GM12878 (cell line): ENCODE results near the gene NPIPB6. TPM values are rescaled to one million over a fixed set of nuclear protein-coding genes. Genes with fewer than 3 reads are reported as not detected.

ENCODE experiments used
- ATAC-seq: fragments of 200-7000 bp; cut with Tn5 transposase; 3 replicates; pipeline ENCODE4 v1.9.1; 2020; ENCODE audit warnings: mild to moderate bottlenecking, moderate library complexity
- BruUV-seq: library from RNA; stranded (reverse); fragments of 400-500 nt; replicated peaks from 2 replicates; lab custom pipeline; 2021; lab: Mats Ljungman, UMichigan
- CTCF ChIA-PET: fragments of 300-600 bp; sonication (Branson Sonifier 250); formaldehyde crosslinking; extraction: SDS; loops from one replicate; lab custom pipeline; 2021; ENCODE audit warnings: inconsistent platforms; lab: Yijun Ruan, JAX
- POLR2A ChIA-PET: fragments of 350-600 bp; formaldehyde crosslinking; extraction: SDS; loops from one replicate; lab custom pipeline; 2021; ENCODE audit warnings: inconsistent platforms; lab: Charles Lee
- RAD21 ChIA-PET: fragments of 300-600 bp; sonication (Branson Sonifier 250); formaldehyde crosslinking; loops from one replicate; lab custom pipeline; 2023; ENCODE audit warnings: antibody characterized with exemption; ENCODE audit not compliant: unreplicated experiment; lab: Charles Lee
- SMC1A ChIA-PET: fragments of 300-600 bp; sonication (Branson Sonifier 250); formaldehyde crosslinking; loops from one replicate; lab custom pipeline; 2023; ENCODE audit not compliant: unreplicated experiment, uncharacterized antibody; lab: Charles Lee
- DNase-seq: peaks from one replicate; pipeline ENCODE4 v3.0.0-alpha.2; 2011; ENCODE audit warnings: low read depth, low spot score
- FAIRE-seq: peaks from 3 replicates; lab custom pipeline; 2011; peaks lifted over from hg19 to GRCh38; lab: Jason Lieb, UNC
- H2AFZ ChIP-seq: 2 replicates; pipeline ENCODE4 v1.6.0; 2011; ENCODE audit warnings: low read depth, low read length, control low read depth; ENCODE audit not compliant: control insufficient read depth
- H3K27ac ChIP-seq: 2 replicates; pipeline ENCODE4 v1.5.1; 2011; ENCODE audit warnings: control low read depth; ENCODE audit not compliant: control insufficient read depth, insufficient read depth
- H3K27me3 ChIP-seq, 2 experiments: replicated peaks in 1 of 2; 2 replicates each; pipeline versions ENCODE4 v1.6.0 to v1.6.1; 2011; ENCODE audit warnings: low read length in 1 of 2; ENCODE audit not compliant: control insufficient read depth in 2 of 2, insufficient read depth in 2 of 2
- H3K36me3 ChIP-seq, 2 experiments: 2 replicates each; pipeline ENCODE4 v1.5.1; 2011; ENCODE audit warnings: low read length in 1 of 2; ENCODE audit not compliant: control insufficient read depth in 2 of 2, insufficient read depth in 2 of 2
- H3K4me1 ChIP-seq: 2 replicates; pipeline ENCODE4 v1.6.1; 2011; ENCODE audit warnings: mild to moderate bottlenecking, low read length, moderate library complexity, mixed read lengths; ENCODE audit not compliant: control insufficient read depth, insufficient read depth
- H3K4me2 ChIP-seq: 2 replicates; pipeline ENCODE4 v1.6.0; 2011; ENCODE audit warnings: control low read depth; ENCODE audit not compliant: control insufficient read depth, insufficient read depth
- H3K4me3 ChIP-seq: fragments of 200-600 bp; sonication (generic); 2 replicates; pipeline ENCODE4 v1.5.1; 2016
- H3K79me2 ChIP-seq: 2 replicates; pipeline ENCODE4 v1.6.0; 2011; ENCODE audit warnings: low read length; ENCODE audit not compliant: control insufficient read depth, insufficient read depth
- H3K9ac ChIP-seq: 2 replicates; pipeline ENCODE4 v1.8.0; 2011; ENCODE audit warnings: low read length, control low read depth, mixed read lengths; ENCODE audit not compliant: control insufficient read depth, insufficient read depth
- H3K9me3 ChIP-seq: replicated peaks from 3 replicates; pipeline ENCODE4 v1.5.1; 2011; ENCODE audit warnings: mild to moderate bottlenecking, low read length; ENCODE audit not compliant: control insufficient read depth, insufficient read depth
- H4K20me1 ChIP-seq: 2 replicates; pipeline ENCODE4 v1.6.0; 2011; ENCODE audit not compliant: control insufficient read depth, insufficient read depth
- CBX3 ChIP-seq: fragments of 200-600 bp; sonication (generic); IDR thresholded peaks from 2 replicates; pipeline ENCODE4 v1.6.1; 2016; ENCODE audit warnings: low read depth, borderline replicate concordance
- CREB1 ChIP-seq: IDR thresholded peaks from 2 replicates; pipeline ENCODE4 v1.6.1; 2012; ENCODE audit warnings: low read depth, mild to moderate bottlenecking, inconsistent platforms
- CREM ChIP-seq: IDR thresholded peaks from 2 replicates; pipeline ENCODE4 v1.6.1; 2014; ENCODE audit warnings: antibody characterized with exemption, low read depth
- FOXM1 ChIP-seq: IDR thresholded peaks from 2 replicates; pipeline ENCODE4 v1.6.1; 2012; ENCODE audit warnings: low read depth, mild to moderate bottlenecking, inconsistent platforms, low read length, moderate library complexity
- MEF2A ChIP-seq: IDR thresholded peaks from 2 replicates; pipeline ENCODE4 v1.6.1; 2011; ENCODE audit warnings: low read depth, mild to moderate bottlenecking, low read length, moderate library complexity; ENCODE audit not compliant: insufficient read depth
- NFIC ChIP-seq: IDR thresholded peaks from 2 replicates; pipeline ENCODE4 v1.6.1; 2012; ENCODE audit warnings: low read depth, mild to moderate bottlenecking, inconsistent platforms, low read length, moderate library complexity
- NFYB ChIP-seq: IDR thresholded peaks from 2 replicates; pipeline ENCODE4 v1.6.1; 2011; ENCODE audit warnings: low read depth, mild to moderate bottlenecking, low read length, improper control_type of control experiment, moderate library complexity; ENCODE audit not compliant: insufficient read depth
- RB1 ChIP-seq: fragments of 450-650 bp; formaldehyde crosslinking; IDR thresholded peaks from 2 replicates; pipeline ENCODE4 v1.6.1; 2017; ENCODE audit warnings: mild to moderate bottlenecking, borderline replicate concordance
- RBBP5 ChIP-seq: fragments of 200-600 bp; sonication (generic); conservative IDR thresholded peaks from 2 replicates; pipeline ENCODE4 v1.6.1; 2016
- SMARCA5 ChIP-seq: fragments of 450-650 bp; IDR thresholded peaks from 2 replicates; pipeline ENCODE4 v1.6.1; 2017; ENCODE audit warnings: mild to moderate bottlenecking
- STAT1 ChIP-seq: fragments of 450-650 bp; conservative IDR thresholded peaks from 2 replicates; pipeline ENCODE4 v1.6.1; 2014; ENCODE audit warnings: antibody characterized with exemption, mild to moderate bottlenecking
- in situ Hi-C: fragments of 300-500 bp; cut with MboI; formaldehyde crosslinking; loops from 9 replicates; pipeline ENCODE4 v1.14.3; 2018; ENCODE audit warnings: mixed read lengths
- intact Hi-C: fragments of 100-400 bp; cut with micrococcal nuclease; formaldehyde crosslinking; loops from one replicate; pipeline ENCODE4 v1.14.2; 2022; ENCODE audit not compliant: unreplicated experiment
- polyA plus RNA-seq, 11 experiments: library from polyadenylated mRNA; depleted of rRNA in 4 of 11; unstranded in 6 of 11; stranded (reverse) in 5 of 11; fragments of >200 nt; fragmentation: Nextera tagmentation in 4 of 11; fragmentation: Illumina TruSeq in 1 of 11; extraction: Ambion mirVana in 4 of 11; extraction: Trizol in 1 of 11; gene quantifications; 1 replicate in 1 of 11; 2 replicates in 10 of 11; pipeline versions ENCODE4 v1.2.1 to v1.2.3, GENCODE V29; 2011 to 2016; ENCODE audit warnings: inconsistent platforms in 2 of 11, missing spikeins in 2 of 11, low read depth in 1 of 11
- total RNA-seq, 4 experiments: library from RNA; depleted of rRNA in 3 of 4; stranded (reverse); fragments of >200 nt in 3 of 4; fragmentation: Illumina TruSeq in 1 of 4; extraction: Trizol in 1 of 4; gene quantifications; 2 replicates each; pipeline versions ENCODE4 v1.2.1 to v1.2.3, GENCODE V29; 2013 to 2021
- TF ChIP-seq, protein P1 (sequence below): fragments of 450-650 bp; IDR thresholded peaks from 2 replicates; pipeline ENCODE4 v1.6.1; 2017; ENCODE audit warnings: mild to moderate bottlenecking
- TF ChIP-seq, protein P2 (sequence below): fragments of 450-650 bp; IDR thresholded peaks from 2 replicates; pipeline ENCODE4 v1.6.1; 2016; ENCODE audit warnings: mild to moderate bottlenecking, moderate library complexity, borderline replicate concordance
- TF ChIP-seq, protein P3 (sequence below): IDR thresholded peaks from 2 replicates; pipeline ENCODE4 v1.6.1; 2011; ENCODE audit warnings: borderline replicate concordance, low read depth, mild to moderate bottlenecking, moderate library complexity, low read length; ENCODE audit not compliant: insufficient read depth, poor library complexity, severe bottlenecking

The NPIPB6 gene
- total and polyA plus RNA-seq, 10 of the 15 experiments (the other 5 are each of a cell fraction or from before 2014, with no cell fraction given), result 0.24 to 0.76 (median 0.44) TPM; not detected in 5

DNA sequence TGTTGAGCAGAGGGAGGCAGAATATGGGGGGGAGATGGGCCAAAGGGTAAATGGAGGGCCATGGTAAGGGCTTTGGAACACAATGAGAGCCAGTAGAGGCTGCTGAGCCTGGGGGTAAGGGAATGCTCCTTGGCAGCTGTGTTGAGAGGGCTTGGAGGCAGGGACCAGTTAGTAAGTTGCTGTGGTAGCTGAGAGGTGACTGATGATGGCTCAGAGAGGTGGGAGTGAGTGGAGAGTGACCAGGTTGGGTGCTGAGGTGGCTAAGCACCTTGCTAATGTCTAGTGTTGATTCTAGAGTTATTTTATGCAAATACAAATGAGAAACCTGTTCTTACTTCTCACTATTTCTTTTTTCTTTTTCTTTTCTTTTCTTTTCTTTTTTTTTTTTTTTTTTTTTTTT is 60.2 kb downstream of the NPIPB6 start:
- no peak for DNase-seq
- H3K36me3 ChIP-seq, result no peaks in the 10 kb centered on the region
- no peak overlapping the region for H3K9ac ChIP-seq
- no peak overlapping the region for H3K27ac ChIP-seq
- H3K4me2 ChIP-seq, result no peak overlapping the region
- ChIA-PET POLR2A (no interaction called here), SMC1A (no interaction called here)
- no peaks in the 10 kb centered on the region for H3K79me2 ChIP-seq
- TF ChIP-seq NFIC, result no peak
- TF ChIP-seq SMARCA5, result no peak
- TF ChIP-seq NFYB, result no peak
- no peak for TF ChIP-seq CREM
- TF ChIP-seq, protein P1, sequence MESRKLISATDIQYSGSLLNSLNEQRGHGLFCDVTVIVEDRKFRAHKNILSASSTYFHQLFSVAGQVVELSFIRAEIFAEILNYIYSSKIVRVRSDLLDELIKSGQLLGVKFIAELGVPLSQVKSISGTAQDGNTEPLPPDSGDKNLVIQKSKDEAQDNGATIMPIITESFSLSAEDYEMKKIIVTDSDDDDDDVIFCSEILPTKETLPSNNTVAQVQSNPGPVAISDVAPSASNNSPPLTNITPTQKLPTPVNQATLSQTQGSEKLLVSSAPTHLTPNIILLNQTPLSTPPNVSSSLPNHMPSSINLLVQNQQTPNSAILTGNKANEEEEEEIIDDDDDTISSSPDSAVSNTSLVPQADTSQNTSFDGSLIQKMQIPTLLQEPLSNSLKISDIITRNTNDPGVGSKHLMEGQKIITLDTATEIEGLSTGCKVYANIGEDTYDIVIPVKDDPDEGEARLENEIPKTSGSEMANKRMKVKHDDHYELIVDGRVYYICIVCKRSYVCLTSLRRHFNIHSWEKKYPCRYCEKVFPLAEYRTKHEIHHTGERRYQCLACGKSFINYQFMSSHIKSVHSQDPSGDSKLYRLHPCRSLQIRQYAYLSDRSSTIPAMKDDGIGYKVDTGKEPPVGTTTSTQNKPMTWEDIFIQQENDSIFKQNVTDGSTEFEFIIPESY, result no peak
- TF ChIP-seq, protein P2, sequence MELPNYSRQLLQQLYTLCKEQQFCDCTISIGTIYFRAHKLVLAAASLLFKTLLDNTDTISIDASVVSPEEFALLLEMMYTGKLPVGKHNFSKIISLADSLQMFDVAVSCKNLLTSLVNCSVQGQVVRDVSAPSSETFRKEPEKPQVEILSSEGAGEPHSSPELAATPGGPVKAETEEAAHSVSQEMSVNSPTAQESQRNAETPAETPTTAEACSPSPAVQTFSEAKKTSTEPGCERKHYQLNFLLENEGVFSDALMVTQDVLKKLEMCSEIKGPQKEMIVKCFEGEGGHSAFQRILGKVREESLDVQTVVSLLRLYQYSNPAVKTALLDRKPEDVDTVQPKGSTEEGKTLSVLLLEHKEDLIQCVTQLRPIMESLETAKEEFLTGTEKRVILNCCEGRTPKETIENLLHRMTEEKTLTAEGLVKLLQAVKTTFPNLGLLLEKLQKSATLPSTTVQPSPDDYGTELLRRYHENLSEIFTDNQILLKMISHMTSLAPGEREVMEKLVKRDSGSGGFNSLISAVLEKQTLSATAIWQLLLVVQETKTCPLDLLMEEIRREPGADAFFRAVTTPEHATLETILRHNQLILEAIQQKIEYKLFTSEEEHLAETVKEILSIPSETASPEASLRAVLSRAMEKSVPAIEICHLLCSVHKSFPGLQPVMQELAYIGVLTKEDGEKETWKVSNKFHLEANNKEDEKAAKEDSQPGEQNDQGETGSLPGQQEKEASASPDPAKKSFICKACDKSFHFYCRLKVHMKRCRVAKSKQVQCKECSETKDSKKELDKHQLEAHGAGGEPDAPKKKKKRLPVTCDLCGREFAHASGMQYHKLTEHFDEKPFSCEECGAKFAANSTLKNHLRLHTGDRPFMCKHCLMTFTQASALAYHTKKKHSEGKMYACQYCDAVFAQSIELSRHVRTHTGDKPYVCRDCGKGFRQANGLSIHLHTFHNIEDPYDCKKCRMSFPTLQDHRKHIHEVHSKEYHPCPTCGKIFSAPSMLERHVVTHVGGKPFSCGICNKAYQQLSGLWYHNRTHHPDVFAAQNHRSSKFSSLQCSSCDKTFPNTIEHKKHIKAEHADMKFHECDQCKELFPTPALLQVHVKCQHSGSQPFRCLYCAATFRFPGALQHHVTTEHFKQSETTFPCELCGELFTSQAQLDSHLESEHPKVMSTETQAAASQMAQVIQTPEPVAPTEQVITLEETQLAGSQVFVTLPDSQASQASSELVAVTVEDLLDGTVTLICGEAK, result no peak
- no peak for TF ChIP-seq MEF2A
- TF ChIP-seq STAT1, result no peak
- no peak for TF ChIP-seq FOXM1
- TF ChIP-seq CREB1, result no peak
- TF ChIP-seq RBBP5, result no peak
- TF ChIP-seq CBX3, result no peak
- TF ChIP-seq, protein P3, sequence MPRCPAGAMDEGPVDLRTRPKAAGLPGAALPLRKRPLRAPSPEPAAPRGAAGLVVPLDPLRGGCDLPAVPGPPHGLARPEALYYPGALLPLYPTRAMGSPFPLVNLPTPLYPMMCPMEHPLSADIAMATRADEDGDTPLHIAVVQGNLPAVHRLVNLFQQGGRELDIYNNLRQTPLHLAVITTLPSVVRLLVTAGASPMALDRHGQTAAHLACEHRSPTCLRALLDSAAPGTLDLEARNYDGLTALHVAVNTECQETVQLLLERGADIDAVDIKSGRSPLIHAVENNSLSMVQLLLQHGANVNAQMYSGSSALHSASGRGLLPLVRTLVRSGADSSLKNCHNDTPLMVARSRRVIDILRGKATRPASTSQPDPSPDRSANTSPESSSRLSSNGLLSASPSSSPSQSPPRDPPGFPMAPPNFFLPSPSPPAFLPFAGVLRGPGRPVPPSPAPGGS, result no peak
- TF ChIP-seq RB1, result no peak
- TF ChIP-seq, all 136 proteins: peak for 0
- no peaks in the 10 kb centered on the region for H4K20me1 ChIP-seq
- ATAC-seq, result no peak
- ChIA-PET CTCF (interaction anchor here (0.7 kb wide), 1 partner anchor 26 kb away, joined by 3 read pairs; no protein-coding TSS in a partner anchor), RAD21 (no interaction called here)
- no peaks in the 10 kb centered on the region for H3K4me1 ChIP-seq
- H3K9me3 ChIP-seq, result no peaks in the 10 kb centered on the region
- no peak for FAIRE-seq
- intact Hi-C loops, result no loop called here
- no peak overlapping the region for H2AFZ ChIP-seq
- no TSS peak for BruUV-seq
- no peak overlapping the region for H3K4me3 ChIP-seq
- in situ Hi-C loops, result no loop called here
- peaks cover 0 to 4% of the 10 kb centered on the region in 2 experiments; a peak in 3 of 4 replicates for H3K27me3 ChIP-seq
